PC-3 (cell line): ENCODE data around the gene KLF8. TPM values are rescaled to one million over a fixed set of nuclear protein-coding genes. Genes with fewer than 3 reads are reported as not detected.

Source experiments
- ATAC-seq: fragments of 200-7000 bp; cut with Tn5 transposase; 2 replicates; pipeline ENCODE4 v1.9.1; 2020; ENCODE audit warnings: mild to moderate bottlenecking, moderate library complexity
- BruUV-seq: library from RNA; stranded (reverse); fragments of 400-500 nt; replicated peaks from 2 replicates; lab custom pipeline; 2021; lab: Mats Ljungman, UMichigan
- CTCF ChIA-PET: fragments of 300-600 bp; sonication (Branson Sonifier 250); formaldehyde crosslinking; loops from one replicate; lab custom pipeline; 2022; ENCODE audit warnings: antibody characterized with exemption; lab: Charles Lee
- POLR2A ChIA-PET: fragments of 300-600 bp; sonication (Branson Sonifier 250); formaldehyde crosslinking; loops from one replicate; lab custom pipeline; 2022; ENCODE audit warnings: antibody characterized with exemption; ENCODE audit not compliant: unreplicated experiment; lab: Charles Lee
- DNase-seq: peaks from one replicate; pipeline ENCODE4 v3.0.0-alpha.2; 2015
- H2AFZ ChIP-seq: fragments of 300-600 bp; sonication (generic); 2 replicates; pipeline ENCODE4 v1.6.0; 2016; ENCODE audit warnings: antibody characterized with exemption, low read length
- H3F3A ChIP-seq: fragments of 300-600 bp; sonication (generic); one replicate; pipeline ENCODE4 v1.6.0; 2017; ENCODE audit warnings: antibody characterized with exemption, low read length, control low read depth, mild to moderate bottlenecking; ENCODE audit not compliant: unreplicated experiment
- H3K27ac ChIP-seq: fragments of 300-600 bp; sonication (generic); 2 replicates; pipeline ENCODE4 v1.5.1; 2016; ENCODE audit warnings: mild to moderate bottlenecking, low read length
- H3K27me3 ChIP-seq: fragments of 300-600 bp; sonication (generic); 2 replicates; pipeline ENCODE4 v1.6.1; 2016; ENCODE audit warnings: low read length, mixed read lengths
- H3K36me3 ChIP-seq: fragments of 300-600 bp; sonication (generic); 2 replicates; pipeline ENCODE4 v1.6.1; 2016; ENCODE audit warnings: low read depth, mixed run types, low read length, mixed read lengths
- H3K4me1 ChIP-seq: fragments of 300-600 bp; sonication (generic); 2 replicates; pipeline ENCODE4 v1.5.1; 2016; ENCODE audit warnings: low read length; ENCODE audit not compliant: insufficient read depth
- H3K4me2 ChIP-seq: fragments of 300-600 bp; sonication (generic); 2 replicates; pipeline ENCODE4 v1.6.0; 2016; ENCODE audit warnings: low read length
- H3K4me3 ChIP-seq: fragments of 300-600 bp; sonication (generic); 2 replicates; pipeline ENCODE4 v1.5.1; 2016; ENCODE audit warnings: mild to moderate bottlenecking, low read length, mixed read lengths
- H3K79me2 ChIP-seq: fragments of 300-600 bp; sonication (generic); 2 replicates; pipeline ENCODE4 v1.6.1; 2017; ENCODE audit warnings: low read length, mixed read lengths
- H3K9ac ChIP-seq: fragments of 300-600 bp; sonication (generic); 2 replicates; pipeline ENCODE4 v1.6.0; 2016; ENCODE audit warnings: mild to moderate bottlenecking, low read length
- H3K9me2 ChIP-seq: fragments of 300-600 bp; sonication (generic); replicated peaks from 2 replicates; pipeline ENCODE4 v1.6.1; 2016; ENCODE audit warnings: mixed run types, low read length, mixed read lengths
- H3K9me3 ChIP-seq: fragments of 300-600 bp; sonication (generic); 2 replicates; pipeline ENCODE4 v1.6.1; 2016; ENCODE audit warnings: low read length, mixed read lengths
- H4K20me1 ChIP-seq: fragments of 300-600 bp; sonication (generic); 2 replicates; pipeline ENCODE4 v1.6.1; 2016; ENCODE audit warnings: low read length, mixed read lengths
- CTCF ChIP-seq: fragments of 300-600 bp; sonication (generic); conservative IDR thresholded peaks from 2 replicates; pipeline ENCODE4 v1.5.1; 2017; ENCODE audit warnings: antibody characterized with exemption, low read depth, mild to moderate bottlenecking, low read length
- EZH2 ChIP-seq: fragments of 300-600 bp; sonication (generic); IDR thresholded peaks from one replicate; pipeline ENCODE4 v1.6.1; 2017; ENCODE audit warnings: antibody characterized with exemption, mild to moderate bottlenecking, low read length; ENCODE audit not compliant: unreplicated experiment
- EZH2phosphoT487 ChIP-seq: fragments of 300-600 bp; sonication (generic); IDR thresholded peaks from 2 replicates; pipeline ENCODE4 v1.6.1; 2018; ENCODE audit warnings: mild to moderate bottlenecking, antibody characterized with exemption, low read length, borderline replicate concordance
- intact Hi-C: fragments of 100-400 bp; cut with micrococcal nuclease; formaldehyde crosslinking; loops from 2 replicates; pipeline ENCODE4 v1.9.0; 2023
- total RNA-seq: library from RNA; depleted of rRNA; stranded (reverse); fragments of >200 nt; gene quantifications from 2 replicates; pipeline ENCODE4 v1.2.3, GENCODE V29; 2014

Gene KLF8
- total RNA-seq, 1 experiment from 2014 or later = 0.04 TPM

- peak; percentile 53 for ATAC-seq
- no TSS peak for BruUV-seq
- DNase-seq = peak; percentile 60
- Histone ChIP-seq H3K36me3 (no peaks in the 10 kb centered on the region), H3K4me1 (no peaks in the 10 kb centered on the region), H4K20me1 (no peaks in the 10 kb centered on the region), H3K27ac (no peak overlapping the region), H3K27me3 (no peaks in the 10 kb centered on the region), H3K4me2 (peak overlapping the region; percentile 51), H2AFZ (peak overlapping the region; percentile 56; the same call in 1 of the 2 replicates), H3K9me2 (no peaks in the 10 kb centered on the region), H3K9me3 (no peaks in the 10 kb centered on the region), H3K4me3 (no peak overlapping the region), H3K79me2 (no peaks in the 10 kb centered on the region), H3K9ac (no peak overlapping the region), H3F3A (no peaks in the 10 kb centered on the region)
- TF ChIP-seq CTCF = peak; percentile 74
- no peak for TF ChIP-seq EZH2
- POLR2A ChIA-PET = no interaction called here
- CTCF ChIA-PET = interaction anchor here (0.7 kb wide), 2 partner anchors 447 to 1114 kb away, joined by 3 to 6 read pairs; no protein-coding TSS in a partner anchor
- intact Hi-C loops = loop anchor here (1.0 kb wide), 1 partner anchor 447 kb away; no protein-coding TSS in a partner anchor
These were observed 16.3 kb downstream of the KLF8 start for GRCh38 chrX:56248492-56248891.

GRCh38 chrX:56253832-56254703 lies 21.9 kb downstream of the KLF8 start:
- no peak for ATAC-seq
- H4K20me1 ChIP-seq = no peaks in the 10 kb centered on the region
- DNase-seq = no peak
- H3K9me2 ChIP-seq = no peaks in the 10 kb centered on the region
- no peak overlapping the region for H3K27ac ChIP-seq
- no peak overlapping the region for H2AFZ ChIP-seq
- no TSS peak for BruUV-seq
- no peak overlapping the region for H3K4me3 ChIP-seq
- H3K27me3 ChIP-seq = no peaks in the 10 kb centered on the region
- ChIA-PET CTCF (no interaction called here), POLR2A (no interaction called here)
- no peaks in the 10 kb centered on the region for H3K36me3 ChIP-seq
- H3K9ac ChIP-seq = no peak overlapping the region
- intact Hi-C loops = no loop called here
- H3K79me2 ChIP-seq = no peaks in the 10 kb centered on the region
- H3K4me2 ChIP-seq = no peak overlapping the region
- H3K4me1 ChIP-seq = no peaks in the 10 kb centered on the region
- H3F3A ChIP-seq = no peaks in the 10 kb centered on the region
- H3K9me3 ChIP-seq = no peaks in the 10 kb centered on the region
- TF ChIP-seq CTCF = no peak
- TF ChIP-seq EZH2phosphoT487 = no peak

GRCh38 chrX:56268888-56269287 lies 36.7 kb downstream of the KLF8 start:
- Histone ChIP-seq H2AFZ (no peak overlapping the region), H3K36me3 (no peaks in the 10 kb centered on the region), H3K79me2 (no peaks in the 10 kb centered on the region), H3K4me1 (no peaks in the 10 kb centered on the region), H3K27me3 (no peaks in the 10 kb centered on the region), H3K4me2 (no peak overlapping the region), H3K9me2 (no peaks in the 10 kb centered on the region), H3F3A (no peaks in the 10 kb centered on the region), H3K4me3 (no peak overlapping the region), H3K27ac (no peak overlapping the region), H4K20me1 (no peaks in the 10 kb centered on the region), H3K9ac (no peak overlapping the region), H3K9me3 (no peaks in the 10 kb centered on the region)
- intact Hi-C loops = no loop called here
- DNase-seq = no peak
- TF ChIP-seq CTCF = no peak
- no peak for TF ChIP-seq EZH2phosphoT487
- no peak for TF ChIP-seq EZH2
- POLR2A ChIA-PET = no interaction called here
- BruUV-seq = no TSS peak
- no peak for ATAC-seq
- CTCF ChIA-PET = no interaction called here
